PC-9 (cell line): ENCODE data around the gene KLRC1.
"Not testable (repeated sequence)": the region's sequence is repeated elsewhere in the genome, so short reads cannot be mapped to it uniquely, and the experiment has no call there.

Experiments used
- EZH2 ChIP-seq: fragments of 200-600 bp; sonication (generic); IDR thresholded peaks from 2 replicates; pipeline ENCODE4 v1.8.0; 2017; ENCODE audit warnings: antibody characterized with exemption, low read depth
- TF ChIP-seq, protein P1 (sequence below): fragments of 200-600 bp; sonication (generic); conservative IDR thresholded peaks from 2 replicates; pipeline ENCODE4 v1.6.1; 2017; ENCODE audit warnings: mixed run types, antibody characterized with exemption, mild to moderate bottlenecking, moderate library complexity

DNA sequence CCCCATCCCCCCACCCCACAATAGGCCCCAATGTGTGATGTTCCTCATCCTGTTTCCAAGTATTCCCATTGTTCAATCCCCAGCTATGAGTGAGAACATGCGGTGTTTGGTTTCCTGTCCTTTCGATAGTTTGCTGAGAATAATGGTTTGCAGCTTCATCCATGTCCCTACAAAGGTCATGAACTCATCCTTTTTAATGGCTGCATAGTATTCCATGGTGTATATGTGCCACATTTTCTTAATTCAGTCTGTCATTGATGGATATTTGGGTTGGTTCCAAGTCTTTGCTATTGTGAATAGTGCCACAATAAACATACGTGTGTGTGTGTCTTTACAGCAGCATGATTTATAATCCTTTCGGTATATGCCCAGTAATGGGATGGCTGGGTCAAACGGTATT lies 19.6 kb upstream of the KLRC1 start:
- TF ChIP-seq, protein P1, sequence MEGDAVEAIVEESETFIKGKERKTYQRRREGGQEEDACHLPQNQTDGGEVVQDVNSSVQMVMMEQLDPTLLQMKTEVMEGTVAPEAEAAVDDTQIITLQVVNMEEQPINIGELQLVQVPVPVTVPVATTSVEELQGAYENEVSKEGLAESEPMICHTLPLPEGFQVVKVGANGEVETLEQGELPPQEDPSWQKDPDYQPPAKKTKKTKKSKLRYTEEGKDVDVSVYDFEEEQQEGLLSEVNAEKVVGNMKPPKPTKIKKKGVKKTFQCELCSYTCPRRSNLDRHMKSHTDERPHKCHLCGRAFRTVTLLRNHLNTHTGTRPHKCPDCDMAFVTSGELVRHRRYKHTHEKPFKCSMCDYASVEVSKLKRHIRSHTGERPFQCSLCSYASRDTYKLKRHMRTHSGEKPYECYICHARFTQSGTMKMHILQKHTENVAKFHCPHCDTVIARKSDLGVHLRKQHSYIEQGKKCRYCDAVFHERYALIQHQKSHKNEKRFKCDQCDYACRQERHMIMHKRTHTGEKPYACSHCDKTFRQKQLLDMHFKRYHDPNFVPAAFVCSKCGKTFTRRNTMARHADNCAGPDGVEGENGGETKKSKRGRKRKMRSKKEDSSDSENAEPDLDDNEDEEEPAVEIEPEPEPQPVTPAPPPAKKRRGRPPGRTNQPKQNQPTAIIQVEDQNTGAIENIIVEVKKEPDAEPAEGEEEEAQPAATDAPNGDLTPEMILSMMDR = not testable (repeated sequence)
- TF ChIP-seq EZH2 = not testable (repeated sequence)
